ENCODE data around the gene SUSD6. TPM values are rescaled to one million over a fixed set of nuclear protein-coding genes. Genes with fewer than 3 reads are reported as not detected.

The SUSD6 gene
- total RNA-seq, 2 donors from 2014 or later, result 27.3 to 70.3 TPM

- Histone ChIP-seq H3K4me3 (peak overlapping the region; percentile 69), H3K36me3 (no peaks in the 10 kb centered on the region), H3K27ac (peak overlapping the region; percentile 93), H3K4me1 (peaks cover 14% of the 10 kb centered on the region), H3K27me3 (no peaks in the 10 kb centered on the region), H3K9ac (ENCODE audit: low read depth in 2 of 2, low read length in 2 of 2) (peak overlapping the region; percentile 98), H3K9me3 (no peaks in the 10 kb centered on the region)
- DNase-seq, result no peak
- intact Hi-C loops (cut with DNase I), result no loop called here
- no peak for TF ChIP-seq CTCF (IDR thresholded peaks at IDR 0.05)
These were observed 1.4 kb downstream of the SUSD6 start for GRCh38 chr14:69612783-69613130.

- H3K4me3 ChIP-seq, result peak overlapping the region; percentile 69
- TF ChIP-seq CTCF (IDR thresholded peaks at IDR 0.05), result no peak
- no peaks in the 10 kb centered on the region for H3K36me3 ChIP-seq
- H3K9me3 ChIP-seq, result no peaks in the 10 kb centered on the region
- DNase-seq, result no peak
- intact Hi-C loops (cut with DNase I), result no loop called here
- H3K27ac ChIP-seq, result peak overlapping the region; percentile 93
- H3K9ac ChIP-seq (ENCODE audit: low read depth in 2 of 2, low read length in 2 of 2), result peak overlapping the region in 1 of 2 donors; percentile 98
- no peaks in the 10 kb centered on the region for H3K27me3 ChIP-seq
- peaks cover 16% of the 10 kb centered on the region for H3K4me1 ChIP-seq
These were observed 2.1 kb downstream of the SUSD6 start for GRCh38 chr14:69613312-69614073.

- H3K9ac ChIP-seq (ENCODE audit: low read depth in 2 of 2, low read length in 2 of 2), result peak overlapping the region in 1 of 2 donors; percentile 78
- H3K9me3 ChIP-seq, result no peaks in the 10 kb centered on the region
- peak overlapping the region; percentile 93 for H3K27ac ChIP-seq
- H3K4me3 ChIP-seq, result no peak overlapping the region
- no peak for TF ChIP-seq CTCF (IDR thresholded peaks at IDR 0.05)
- peaks cover 16% of the 10 kb centered on the region for H3K4me1 ChIP-seq
- no peaks in the 10 kb centered on the region for H3K27me3 ChIP-seq
- peak; percentile 44 for DNase-seq
- intact Hi-C loops (cut with DNase I), result no loop called here
- no peaks in the 10 kb centered on the region for H3K36me3 ChIP-seq
These were observed 3.2 kb downstream of the SUSD6 start for GRCh38 chr14:69614592-69614991.

DNA sequence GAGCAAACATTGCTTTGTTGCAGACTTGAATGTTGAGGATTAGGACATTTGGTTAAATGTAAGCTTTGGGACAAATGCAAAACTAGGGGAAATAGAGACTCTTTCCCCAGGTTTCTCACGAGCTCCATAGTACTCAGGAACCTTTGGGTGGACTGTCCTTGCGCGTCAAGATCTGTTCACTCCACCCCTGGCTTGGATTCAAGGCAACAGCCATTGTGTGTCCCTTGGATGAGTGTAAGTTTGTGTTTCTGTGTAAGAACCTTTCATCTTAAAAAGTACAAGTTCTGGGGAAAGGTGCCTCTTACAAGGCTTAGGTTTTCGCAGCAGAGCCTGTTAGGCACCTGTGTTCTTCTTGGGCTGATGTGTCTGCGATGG lies 3.7 kb downstream of the SUSD6 start:
- no peak for DNase-seq
- Histone ChIP-seq H3K4me3 (peak overlapping the region; percentile 8), H3K27ac (peak overlapping the region; percentile 93), H3K4me1 (peaks cover 16% of the 10 kb centered on the region), H3K27me3 (no peaks in the 10 kb centered on the region), H3K9ac (ENCODE audit: low read depth in 2 of 2, low read length in 2 of 2) (peak overlapping the region; percentile 45 to 78), H3K36me3 (no peaks in the 10 kb centered on the region), H3K9me3 (no peaks in the 10 kb centered on the region)
- no peak for TF ChIP-seq CTCF (IDR thresholded peaks at IDR 0.05)
- intact Hi-C loops (cut with DNase I), result no loop called here

- intact Hi-C loops (cut with DNase I), result no loop called here
- no peak for TF ChIP-seq CTCF (IDR thresholded peaks at IDR 0.05)
- DNase-seq, result peak; percentile 52
- Histone ChIP-seq H3K27ac (peak overlapping the region; percentile 93), H3K36me3 (no peaks in the 10 kb centered on the region), H3K4me3 (peak overlapping the region; percentile 8), H3K4me1 (peaks cover 16% of the 10 kb centered on the region), H3K27me3 (no peaks in the 10 kb centered on the region), H3K9ac (ENCODE audit: low read depth in 2 of 2, low read length in 2 of 2) (peak overlapping the region; percentile 52 to 78), H3K9me3 (no peaks in the 10 kb centered on the region)
These were observed 4.4 kb downstream of the SUSD6 start for GRCh38 chr14:69615496-69616407.
